ENCODE results near the gene FREM1. TPM values are rescaled to one million over a fixed set of nuclear protein-coding genes. Genes with fewer than 3 reads are reported as not detected.

Gene FREM1
- total RNA-seq, 4 donors from 2014 or later, result 0.10 to 3.3 (median 1.00) TPM

- peak overlapping the region in 1 of 4 donors; percentile 2 for H3K27ac ChIP-seq
- in situ Hi-C loops (cut with MboI; ENCODE audit: low sequenced_read_pairs in 4 of 4) (no loop called here), intact Hi-C loops (cut with DNase I; ENCODE audit: low total_unique reads) (no loop called here)
- ATAC-seq (no peak), DNase-seq (no peak)
- no peak overlapping the region for H3K4me3 ChIP-seq
- no peaks in the 10 kb centered on the region for H3K36me3 ChIP-seq
- TF ChIP-seq, protein P1, sequence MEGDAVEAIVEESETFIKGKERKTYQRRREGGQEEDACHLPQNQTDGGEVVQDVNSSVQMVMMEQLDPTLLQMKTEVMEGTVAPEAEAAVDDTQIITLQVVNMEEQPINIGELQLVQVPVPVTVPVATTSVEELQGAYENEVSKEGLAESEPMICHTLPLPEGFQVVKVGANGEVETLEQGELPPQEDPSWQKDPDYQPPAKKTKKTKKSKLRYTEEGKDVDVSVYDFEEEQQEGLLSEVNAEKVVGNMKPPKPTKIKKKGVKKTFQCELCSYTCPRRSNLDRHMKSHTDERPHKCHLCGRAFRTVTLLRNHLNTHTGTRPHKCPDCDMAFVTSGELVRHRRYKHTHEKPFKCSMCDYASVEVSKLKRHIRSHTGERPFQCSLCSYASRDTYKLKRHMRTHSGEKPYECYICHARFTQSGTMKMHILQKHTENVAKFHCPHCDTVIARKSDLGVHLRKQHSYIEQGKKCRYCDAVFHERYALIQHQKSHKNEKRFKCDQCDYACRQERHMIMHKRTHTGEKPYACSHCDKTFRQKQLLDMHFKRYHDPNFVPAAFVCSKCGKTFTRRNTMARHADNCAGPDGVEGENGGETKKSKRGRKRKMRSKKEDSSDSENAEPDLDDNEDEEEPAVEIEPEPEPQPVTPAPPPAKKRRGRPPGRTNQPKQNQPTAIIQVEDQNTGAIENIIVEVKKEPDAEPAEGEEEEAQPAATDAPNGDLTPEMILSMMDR (IDR thresholded peaks at IDR 0.05 in 4 of 5, conservative IDR thresholded peaks at IDR 0.05 in 1 of 5), result no peak
- TF ChIP-seq POLR2A (IDR thresholded peaks at IDR 0.05), result no peak
- no peaks in the 10 kb centered on the region for H3K9me3 ChIP-seq
- peaks cover 0 to 10% of the 10 kb centered on the region in 2 donors for H3K4me1 ChIP-seq
- no peaks in the 10 kb centered on the region for H3K27me3 ChIP-seq
Observed at GRCh38 chr9:14906000-14906399, 4.2 kb downstream of the FREM1 start.

- in situ Hi-C loops (cut with MboI; ENCODE audit: low sequenced_read_pairs in 4 of 4) (no loop called here), intact Hi-C loops (cut with DNase I; ENCODE audit: low total_unique reads) (no loop called here)
- Histone ChIP-seq H3K4me3 (no peak overlapping the region), H3K4me1 (peaks cover 0 to 4% of the 10 kb centered on the region in 2 donors), H3K27me3 (no peaks in the 10 kb centered on the region), H3K9me3 (no peaks in the 10 kb centered on the region), H3K27ac (no peak overlapping the region), H3K36me3 (no peaks in the 10 kb centered on the region)
- DNase-seq (no peak), ATAC-seq (no peak)
- TF ChIP-seq, protein P1 (IDR thresholded peaks at IDR 0.05 in 4 of 5, conservative IDR thresholded peaks at IDR 0.05 in 1 of 5), result no peak
- TF ChIP-seq POLR2A (IDR thresholded peaks at IDR 0.05), result no peak
Observed at GRCh38 chr9:14903040-14903439, 7.2 kb downstream of the FREM1 start.

- H3K36me3 ChIP-seq, result no peaks in the 10 kb centered on the region
- DNase-seq (no peak), ATAC-seq (no peak)
- peaks cover 0 to 4% of the 10 kb centered on the region in 2 donors for H3K4me1 ChIP-seq
- no peaks in the 10 kb centered on the region for H3K27me3 ChIP-seq
- intact Hi-C loops (cut with DNase I; ENCODE audit: low total_unique reads), result no loop called here
- H3K4me3 ChIP-seq, result no peak overlapping the region
- no peak for TF ChIP-seq POLR2A (IDR thresholded peaks at IDR 0.05)
- in situ Hi-C loops (cut with MboI; ENCODE audit: low sequenced_read_pairs in 4 of 4), result no loop called here
- H3K9me3 ChIP-seq, result no peaks in the 10 kb centered on the region
- no peak overlapping the region for H3K27ac ChIP-seq
Observed at GRCh38 chr9:14902561-14902960, 7.7 kb downstream of the FREM1 start.

GRCh38 chr9:14899815-14900193 lies 10.4 kb downstream of the FREM1 start:
- Histone ChIP-seq H3K9me3 (no peaks in the 10 kb centered on the region), H3K36me3 (no peaks in the 10 kb centered on the region), H3K4me3 (no peak overlapping the region), H3K27me3 (no peaks in the 10 kb centered on the region), H3K27ac (no peak overlapping the region), H3K4me1 (no peaks in the 10 kb centered on the region)
- ATAC-seq, result no peak
- no peak for DNase-seq
- in situ Hi-C loops (cut with MboI; ENCODE audit: low sequenced_read_pairs in 4 of 4) (no loop called here), intact Hi-C loops (cut with DNase I; ENCODE audit: low total_unique reads) (no loop called here)
- no peak for TF ChIP-seq POLR2A (IDR thresholded peaks at IDR 0.05)
- TF ChIP-seq, protein P1 (IDR thresholded peaks at IDR 0.05 in 4 of 5, conservative IDR thresholded peaks at IDR 0.05 in 1 of 5), result no peak

DNA sequence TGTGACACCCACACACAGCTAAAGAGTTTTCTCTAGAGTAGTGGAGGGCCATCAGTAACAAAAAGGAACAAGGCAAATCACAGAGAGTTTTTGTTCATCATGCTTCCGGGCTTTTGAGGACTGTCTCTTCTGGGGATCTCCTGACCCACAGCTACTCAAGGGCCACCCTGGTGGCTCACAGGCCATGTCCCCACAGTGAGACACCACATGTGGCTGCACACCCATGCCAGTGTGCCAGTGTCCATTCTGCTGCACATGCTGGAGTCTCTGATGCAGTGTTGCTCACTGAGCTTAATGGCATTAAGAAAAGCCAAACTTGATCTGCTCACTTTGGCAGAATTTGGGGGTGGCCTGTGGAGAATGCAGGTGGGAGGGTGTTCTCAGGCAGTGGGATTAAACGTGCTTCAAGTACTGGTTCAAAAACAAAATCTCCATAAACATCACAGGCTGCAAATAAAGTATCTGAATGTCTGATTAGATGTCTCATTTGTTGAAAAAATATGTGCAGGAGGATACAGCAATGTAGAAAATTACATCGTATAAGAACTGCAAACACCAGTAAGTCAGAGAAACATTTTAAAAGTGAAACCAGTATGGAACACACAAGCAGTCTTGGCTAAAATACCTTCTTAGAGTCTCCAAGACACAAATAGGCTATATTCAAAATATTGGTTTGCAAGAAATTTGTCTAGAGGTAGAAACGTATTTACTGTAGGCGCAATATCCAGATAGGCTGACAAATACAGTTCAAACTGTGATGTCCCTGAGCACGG lies 11.0 kb downstream of the FREM1 start:
- no peak for ATAC-seq

More for the DNA sequence above, 11.0 kb downstream of the FREM1 start:
- in situ Hi-C loops (cut with MboI; ENCODE audit: low sequenced_read_pairs in 4 of 4), result no loop called here
- H3K27me3 ChIP-seq, result no peaks in the 10 kb centered on the region
- H3K9me3 ChIP-seq, result no peaks in the 10 kb centered on the region
- H3K27ac ChIP-seq, result no peak overlapping the region
- intact Hi-C loops (cut with DNase I; ENCODE audit: low total_unique reads), result no loop called here
- DNase-seq, result no peak
- no peak overlapping the region for H3K4me3 ChIP-seq
- H3K4me1 ChIP-seq, result no peaks in the 10 kb centered on the region
- H3K36me3 ChIP-seq, result no peaks in the 10 kb centered on the region
- no peak for TF ChIP-seq POLR2A (IDR thresholded peaks at IDR 0.05)
- TF ChIP-seq, protein P1 (IDR thresholded peaks at IDR 0.05 in 4 of 5, conservative IDR thresholded peaks at IDR 0.05 in 1 of 5), result no peak
